ENCODE results near the gene RERE.

Gene RERE

DNA sequence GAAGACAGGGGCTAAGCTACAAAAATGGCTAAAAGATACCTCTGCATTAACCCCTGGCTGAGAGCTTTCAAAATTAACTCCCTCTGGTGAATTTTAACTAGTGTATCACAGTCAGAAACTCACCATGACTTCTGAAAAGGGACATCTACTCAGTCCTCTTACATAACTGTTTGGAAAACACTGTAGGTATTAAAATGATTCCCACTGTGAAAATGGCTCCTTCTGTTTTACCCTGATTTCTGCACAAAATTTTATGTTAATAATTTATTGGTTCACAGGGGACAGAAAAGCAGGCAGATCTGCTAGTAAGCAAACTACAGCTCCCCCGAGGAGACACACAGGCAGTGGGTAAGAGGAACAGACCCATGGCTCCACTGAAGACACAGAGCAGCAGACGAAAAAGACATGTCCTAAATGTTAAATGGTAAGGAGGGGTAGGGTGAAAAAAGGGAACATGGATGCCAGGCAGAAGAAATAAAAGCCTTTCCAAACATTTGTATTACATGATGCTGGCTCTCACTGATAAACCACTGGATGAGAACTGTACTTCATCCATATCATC, 387.8 kb downstream of the RERE start:
- TF ChIP-seq CTCF (IDR thresholded peaks at IDR 0.05; ENCODE audit: control insufficient read depth, extremely low read depth, insufficient read depth): no peak
- H3K4me3 ChIP-seq (ENCODE audit: low read depth, low read length): no peak overlapping the region
- no peak for DNase-seq (ENCODE audit: low read depth)

DNA sequence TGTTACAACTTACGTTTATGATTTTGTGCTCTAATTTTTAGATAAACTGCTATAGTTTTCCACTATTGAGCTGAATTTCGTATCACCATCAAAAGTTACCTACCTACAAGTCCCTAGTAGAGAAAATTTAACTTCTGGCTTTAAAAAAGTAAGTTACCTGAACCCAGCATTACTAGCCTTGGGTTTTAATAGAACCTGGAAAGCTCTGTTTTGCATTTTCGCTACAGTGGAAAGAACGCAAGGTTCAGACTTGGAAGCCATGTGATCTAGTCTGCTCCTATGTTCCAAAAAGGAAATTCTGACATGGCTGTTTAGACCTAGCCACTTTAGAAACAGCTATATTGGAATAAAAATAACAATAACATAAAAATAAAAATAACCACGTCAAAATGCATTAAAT, 389.0 kb downstream of the RERE start:
- DNase-seq (ENCODE audit: low read depth): no peak
- TF ChIP-seq CTCF (IDR thresholded peaks at IDR 0.05; ENCODE audit: control insufficient read depth, extremely low read depth, insufficient read depth): no peak
- no peak overlapping the region for H3K4me3 ChIP-seq (ENCODE audit: low read depth, low read length)

DNA sequence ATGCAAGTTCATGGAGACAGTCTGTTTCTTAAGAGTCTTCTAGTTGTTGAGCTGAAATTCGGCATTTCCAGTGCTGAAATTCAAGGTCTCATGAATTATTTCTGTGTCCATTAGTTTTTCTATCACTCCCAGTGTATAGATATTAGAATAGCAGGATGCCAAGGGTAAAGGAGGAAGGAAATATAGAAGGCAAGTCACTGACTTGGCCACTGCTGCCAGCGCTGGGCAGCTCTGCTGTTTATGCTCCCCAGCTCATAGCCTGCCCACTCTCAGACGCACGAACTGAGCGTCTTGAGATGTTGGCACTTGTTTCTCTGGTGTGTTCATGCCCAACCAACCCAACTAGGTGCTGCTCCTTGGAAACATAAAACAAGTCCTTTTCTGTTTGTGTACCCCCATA, 389.5 kb downstream of the RERE start:
- no peak for TF ChIP-seq CTCF (IDR thresholded peaks at IDR 0.05; ENCODE audit: control insufficient read depth, extremely low read depth, insufficient read depth)
- DNase-seq (ENCODE audit: low read depth): no peak
- H3K4me3 ChIP-seq (ENCODE audit: low read depth, low read length): no peak overlapping the region

DNA sequence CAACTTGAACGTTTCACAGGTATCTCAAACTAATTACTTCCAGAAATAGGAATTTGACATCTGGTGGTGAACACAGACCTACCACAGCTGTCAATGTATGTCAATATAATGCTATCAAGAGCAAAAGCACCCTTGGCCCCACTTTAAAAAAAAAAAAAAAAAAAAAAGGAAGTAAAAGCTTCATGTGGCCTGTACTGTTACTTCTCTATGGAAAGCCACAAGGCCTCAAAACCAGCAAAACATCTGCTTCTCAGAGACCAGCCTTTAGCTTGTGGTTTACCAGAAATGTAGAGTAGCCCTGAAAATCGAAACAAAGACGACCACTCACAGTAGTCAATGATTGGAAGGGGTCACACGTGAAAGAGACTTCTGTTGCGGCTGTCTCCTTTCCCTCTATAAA, 389.9 kb downstream of the RERE start:
- no peak overlapping the region for H3K4me3 ChIP-seq (ENCODE audit: low read depth, low read length)
- DNase-seq (ENCODE audit: low read depth): no peak

GRCh38 chr1:8426996-8427395, 390.4 kb downstream of the RERE start:
- no peak for TF ChIP-seq CTCF (IDR thresholded peaks at IDR 0.05; ENCODE audit: control insufficient read depth, extremely low read depth, insufficient read depth)
- no peak overlapping the region for H3K4me3 ChIP-seq (ENCODE audit: low read depth, low read length)
- no peak for DNase-seq (ENCODE audit: low read depth)

More for the DNA sequence above, 389.9 kb downstream of the RERE start:
- no peak for TF ChIP-seq CTCF (IDR thresholded peaks at IDR 0.05; ENCODE audit: control insufficient read depth, extremely low read depth, insufficient read depth)

DNA sequence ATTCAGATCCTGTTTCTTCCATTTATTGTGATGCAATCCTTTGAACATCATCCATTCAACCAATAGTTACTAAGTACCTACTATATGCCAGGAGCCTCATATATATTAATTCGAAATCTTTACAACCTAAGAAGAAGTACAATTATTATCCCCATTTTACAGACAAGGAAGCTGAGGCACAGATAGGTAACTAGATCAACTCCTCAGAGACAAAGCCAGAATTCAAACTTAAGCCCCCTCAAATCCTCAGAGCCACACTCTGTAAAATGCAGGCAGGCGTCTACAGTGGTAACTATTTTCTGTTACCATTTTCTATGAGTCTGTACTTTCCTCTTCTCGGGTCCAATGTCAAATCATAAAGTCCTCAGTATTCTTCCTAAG, 391.7 kb downstream of the RERE start:
- DNase-seq (ENCODE audit: low read depth): no peak
- no peak for TF ChIP-seq CTCF (IDR thresholded peaks at IDR 0.05; ENCODE audit: control insufficient read depth, extremely low read depth, insufficient read depth)
- H3K4me3 ChIP-seq (ENCODE audit: low read depth, low read length): no peak overlapping the region

- TF ChIP-seq CTCF (IDR thresholded peaks at IDR 0.05; ENCODE audit: control insufficient read depth, extremely low read depth, insufficient read depth): no peak
- no peak for DNase-seq (ENCODE audit: low read depth)
- no peak overlapping the region for H3K4me3 ChIP-seq (ENCODE audit: low read depth, low read length)
These were observed 392.2 kb downstream of the RERE start for GRCh38 chr1:8425150-8425780.
